ENCODE results near the gene CHST13. TPM values are rescaled to one million over a fixed set of nuclear protein-coding genes. Genes with fewer than 3 reads are reported as not detected.

Gene CHST13
- total RNA-seq, 1 donor from 2014 or later, result 4.2 TPM

DNA sequence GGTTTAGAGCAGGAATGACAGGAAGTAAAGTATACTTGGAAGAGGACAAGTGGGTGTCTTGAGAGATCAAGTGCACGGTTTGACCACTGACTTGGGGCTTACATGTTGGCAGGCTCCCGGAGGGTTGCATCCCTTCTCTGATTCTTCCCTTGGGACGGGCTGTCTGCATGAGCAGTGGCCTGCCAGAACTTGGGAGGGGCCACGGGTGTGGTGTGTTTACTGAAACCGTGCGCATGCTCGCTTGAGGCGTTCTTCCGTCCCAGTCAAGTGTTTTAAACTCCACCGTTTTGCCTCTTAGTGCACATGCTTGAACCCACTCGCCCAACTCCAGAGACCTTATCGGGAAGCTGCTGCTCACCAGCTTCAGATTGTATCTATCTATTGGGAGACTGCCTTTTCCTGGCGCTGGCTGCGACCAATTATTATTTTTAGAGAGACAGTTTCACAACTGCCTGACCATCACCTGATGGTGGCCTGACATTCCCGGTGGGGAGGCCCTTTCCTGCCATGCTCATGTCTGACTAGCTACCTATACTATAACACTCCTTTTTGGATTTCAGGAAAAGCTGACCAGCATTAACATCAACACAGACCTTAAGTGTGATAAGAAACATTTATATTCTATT, 49.6 kb downstream of the CHST13 start:
- H3K27ac ChIP-seq, result no peak overlapping the region
- no peaks in the 10 kb centered on the region for H3K9me3 ChIP-seq
- H3K36me3 ChIP-seq, result no peaks in the 10 kb centered on the region
- intact Hi-C loops (cut with DNase I), result no loop called here
- H3K4me3 ChIP-seq, result no peak overlapping the region
- H3K27me3 ChIP-seq, result no peaks in the 10 kb centered on the region
- DNase-seq (ENCODE audit: extremely low spot score in 2 of 2), result no peak
- H3K4me1 ChIP-seq, result no peaks in the 10 kb centered on the region
- no peak for TF ChIP-seq POLR2AphosphoS5 (IDR thresholded peaks at IDR 0.05; ENCODE audit: insufficient read depth in 1 of 2, low read depth in 1 of 2)

DNA sequence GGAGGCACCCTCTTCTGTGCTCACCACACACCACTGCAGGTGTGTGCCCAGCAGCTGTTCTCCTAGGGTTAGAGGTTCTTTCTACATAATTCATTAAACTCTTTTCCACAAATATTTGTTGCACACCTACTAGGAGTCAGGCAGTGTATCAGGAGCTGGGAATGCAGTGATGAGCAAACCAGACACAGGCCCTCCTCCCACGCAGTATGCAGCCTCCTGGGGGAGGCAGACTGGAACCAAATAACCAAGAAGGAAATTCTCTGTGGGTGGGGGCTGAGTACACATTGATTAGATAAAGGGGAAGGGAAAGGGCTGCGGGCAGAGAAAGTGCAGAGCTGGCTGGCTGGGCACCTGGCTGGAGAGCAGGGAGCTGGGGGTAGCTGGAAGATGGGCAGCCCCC, 53.3 kb downstream of the CHST13 start:
- TF ChIP-seq, protein P1, sequence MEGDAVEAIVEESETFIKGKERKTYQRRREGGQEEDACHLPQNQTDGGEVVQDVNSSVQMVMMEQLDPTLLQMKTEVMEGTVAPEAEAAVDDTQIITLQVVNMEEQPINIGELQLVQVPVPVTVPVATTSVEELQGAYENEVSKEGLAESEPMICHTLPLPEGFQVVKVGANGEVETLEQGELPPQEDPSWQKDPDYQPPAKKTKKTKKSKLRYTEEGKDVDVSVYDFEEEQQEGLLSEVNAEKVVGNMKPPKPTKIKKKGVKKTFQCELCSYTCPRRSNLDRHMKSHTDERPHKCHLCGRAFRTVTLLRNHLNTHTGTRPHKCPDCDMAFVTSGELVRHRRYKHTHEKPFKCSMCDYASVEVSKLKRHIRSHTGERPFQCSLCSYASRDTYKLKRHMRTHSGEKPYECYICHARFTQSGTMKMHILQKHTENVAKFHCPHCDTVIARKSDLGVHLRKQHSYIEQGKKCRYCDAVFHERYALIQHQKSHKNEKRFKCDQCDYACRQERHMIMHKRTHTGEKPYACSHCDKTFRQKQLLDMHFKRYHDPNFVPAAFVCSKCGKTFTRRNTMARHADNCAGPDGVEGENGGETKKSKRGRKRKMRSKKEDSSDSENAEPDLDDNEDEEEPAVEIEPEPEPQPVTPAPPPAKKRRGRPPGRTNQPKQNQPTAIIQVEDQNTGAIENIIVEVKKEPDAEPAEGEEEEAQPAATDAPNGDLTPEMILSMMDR (IDR thresholded peaks at IDR 0.05), result no peak
- no peak for TF ChIP-seq POLR2AphosphoS5 (IDR thresholded peaks at IDR 0.05; ENCODE audit: insufficient read depth in 1 of 2, low read depth in 1 of 2)
- TF ChIP-seq POLR2A (IDR thresholded peaks at IDR 0.05), result no peak
- no peak overlapping the region for H3K27ac ChIP-seq

DNA sequence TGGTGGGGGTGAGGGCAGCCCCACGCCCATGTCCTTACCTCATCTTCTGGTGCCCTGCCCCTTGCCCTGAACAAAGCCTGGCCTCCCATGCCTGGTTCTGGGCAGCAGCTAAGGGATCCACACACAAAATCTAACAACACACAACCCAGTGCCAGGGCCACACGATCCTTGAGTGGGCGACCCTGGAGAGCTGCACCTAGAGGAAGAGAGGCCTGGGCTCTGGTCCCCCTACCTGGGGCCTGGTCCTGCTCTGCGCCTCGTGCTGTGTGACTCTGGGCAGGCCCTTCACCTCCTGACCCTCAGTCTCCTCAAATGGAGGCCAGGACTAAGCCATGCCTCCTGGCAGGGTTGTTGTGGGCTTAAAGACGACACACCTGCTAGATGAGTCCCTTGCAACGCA, 54.7 kb downstream of the CHST13 start:
- TF ChIP-seq, protein P1 (IDR thresholded peaks at IDR 0.05), result no peak
- TF ChIP-seq POLR2A (IDR thresholded peaks at IDR 0.05) (no peak), POLR2AphosphoS5 (IDR thresholded peaks at IDR 0.05; ENCODE audit: insufficient read depth in 1 of 2, low read depth in 1 of 2) (no peak)
- no peaks in the 10 kb centered on the region for H3K4me1 ChIP-seq
- H3K36me3 ChIP-seq, result no peaks in the 10 kb centered on the region
- no peak overlapping the region for H3K4me3 ChIP-seq
- no peaks in the 10 kb centered on the region for H3K9me3 ChIP-seq
- no peak overlapping the region for H3K27ac ChIP-seq
- no peak for DNase-seq (ENCODE audit: extremely low spot score in 2 of 2)
- intact Hi-C loops (cut with DNase I), result no loop called here
- no peaks in the 10 kb centered on the region for H3K27me3 ChIP-seq

More for the DNA sequence above, 53.3 kb downstream of the CHST13 start:
- intact Hi-C loops (cut with DNase I), result no loop called here
- no peaks in the 10 kb centered on the region for H3K36me3 ChIP-seq
- DNase-seq (ENCODE audit: extremely low spot score in 2 of 2), result no peak
- no peaks in the 10 kb centered on the region for H3K27me3 ChIP-seq
- H3K4me3 ChIP-seq, result no peak overlapping the region
- H3K4me1 ChIP-seq, result no peaks in the 10 kb centered on the region
- H3K9me3 ChIP-seq, result no peaks in the 10 kb centered on the region

DNA sequence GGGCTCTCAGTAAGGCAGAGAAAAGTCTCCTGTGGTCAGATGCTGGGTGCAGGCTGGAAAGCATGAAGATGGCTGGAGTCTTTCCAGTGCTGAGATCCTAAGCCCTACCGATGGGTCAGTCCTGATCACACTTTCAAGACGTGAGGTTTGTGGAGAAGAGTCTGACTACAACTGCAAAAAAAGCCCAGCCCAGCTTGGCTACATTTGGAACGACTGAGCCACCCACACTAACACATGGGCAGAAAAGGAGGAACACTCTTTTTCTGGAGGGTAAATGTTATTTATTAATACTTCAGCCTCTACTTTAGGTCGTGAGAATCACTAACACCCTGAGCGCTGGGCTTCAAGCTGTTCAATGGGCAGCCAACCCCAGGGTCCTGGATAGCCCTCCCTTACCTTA, 56.8 kb downstream of the CHST13 start:
- no peak overlapping the region for H3K27ac ChIP-seq
- no peaks in the 10 kb centered on the region for H3K4me1 ChIP-seq
- no peak for DNase-seq (ENCODE audit: extremely low spot score in 2 of 2)
- H3K27me3 ChIP-seq, result no peaks in the 10 kb centered on the region
- H3K36me3 ChIP-seq, result no peaks in the 10 kb centered on the region
- intact Hi-C loops (cut with DNase I), result no loop called here
- no peak for TF ChIP-seq POLR2A (IDR thresholded peaks at IDR 0.05)
- no peak for TF ChIP-seq POLR2AphosphoS5 (IDR thresholded peaks at IDR 0.05; ENCODE audit: insufficient read depth in 1 of 2, low read depth in 1 of 2)
- TF ChIP-seq, protein P1 (IDR thresholded peaks at IDR 0.05), result no peak
- no peaks in the 10 kb centered on the region for H3K9me3 ChIP-seq
- no peak overlapping the region for H3K4me3 ChIP-seq

DNA sequence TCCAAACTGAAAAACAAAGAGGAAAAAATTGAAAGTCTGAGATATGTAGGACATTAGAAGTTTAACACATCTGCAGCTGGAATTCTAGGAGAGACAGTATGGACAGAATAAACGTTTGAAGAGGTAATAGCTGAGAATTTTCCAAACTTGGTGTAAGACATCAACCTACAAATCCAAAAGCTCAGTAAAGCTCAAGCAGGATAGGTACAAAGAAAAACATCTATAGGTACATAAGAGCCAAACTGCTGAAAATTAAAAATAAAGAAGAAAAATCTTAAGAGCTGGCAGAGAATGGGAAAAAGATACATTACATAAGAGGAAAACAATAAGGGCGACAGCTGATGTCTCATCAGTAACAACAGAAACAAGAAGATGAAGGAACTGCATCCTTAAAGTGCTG, 57.6 kb downstream of the CHST13 start:
- H3K4me3 ChIP-seq, result no peak overlapping the region
- TF ChIP-seq POLR2A (IDR thresholded peaks at IDR 0.05), result no peak
- TF ChIP-seq POLR2AphosphoS5 (IDR thresholded peaks at IDR 0.05; ENCODE audit: insufficient read depth in 1 of 2, low read depth in 1 of 2), result no peak
- TF ChIP-seq, protein P1 (IDR thresholded peaks at IDR 0.05), result no peak
- no peaks in the 10 kb centered on the region for H3K9me3 ChIP-seq
- H3K36me3 ChIP-seq, result no peaks in the 10 kb centered on the region
- H3K27me3 ChIP-seq, result no peaks in the 10 kb centered on the region
- H3K27ac ChIP-seq, result no peak overlapping the region
- DNase-seq (ENCODE audit: extremely low spot score in 2 of 2), result no peak
- intact Hi-C loops (cut with DNase I), result no loop called here
- no peaks in the 10 kb centered on the region for H3K4me1 ChIP-seq
